GM19351 (cell line): ENCODE measurements around the gene ALPP.
"Not testable (repeated sequence)": the region's sequence is repeated elsewhere in the genome, so short reads cannot be mapped to it uniquely, and the experiment has no call there.

ENCODE experiments used
- ATAC-seq: cut with Tn5 transposase; IDR thresholded peaks from one replicate; pipeline ENCODE4 v1.9.1; 2021; ENCODE audit warnings: mild to moderate bottlenecking, moderate library complexity; ENCODE audit not compliant: unreplicated experiment

ALPP gene

DNA sequence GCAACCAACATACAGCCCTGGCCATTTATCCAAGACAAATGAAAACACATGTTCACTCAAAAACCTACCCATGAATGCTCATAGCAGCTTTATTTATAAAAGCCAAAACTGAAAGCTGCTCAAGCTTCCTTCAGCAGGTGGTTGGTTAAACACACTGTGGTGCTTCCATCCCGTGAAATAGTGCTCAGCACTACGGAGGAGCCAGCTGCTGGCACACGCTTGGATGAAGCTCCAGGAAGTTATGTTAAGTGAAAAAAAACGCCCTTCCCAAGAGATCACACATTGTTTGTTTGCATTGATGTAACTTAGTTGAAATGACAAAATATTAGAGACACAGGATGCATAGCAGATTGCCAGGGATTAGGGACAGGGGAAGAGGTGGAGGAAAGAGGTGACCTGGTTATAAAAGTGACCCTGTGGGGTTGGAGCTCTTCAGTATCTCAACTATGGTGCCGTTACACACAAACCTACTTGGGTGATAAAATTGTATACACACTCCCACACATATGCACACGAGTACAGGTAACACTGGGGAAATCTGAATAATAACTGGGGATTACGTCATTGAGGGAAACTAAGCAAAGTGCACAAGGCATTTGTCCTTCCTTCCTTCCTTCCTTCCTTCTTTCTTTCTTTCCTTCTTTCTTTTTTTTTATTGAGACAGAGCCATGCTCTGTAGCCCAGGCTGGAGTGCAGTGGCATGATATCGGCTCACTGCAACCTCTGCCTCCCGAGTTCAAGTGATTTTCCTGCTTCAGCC, 21.9 kb downstream of the ALPP start:
- ATAC-seq = no peak

DNA sequence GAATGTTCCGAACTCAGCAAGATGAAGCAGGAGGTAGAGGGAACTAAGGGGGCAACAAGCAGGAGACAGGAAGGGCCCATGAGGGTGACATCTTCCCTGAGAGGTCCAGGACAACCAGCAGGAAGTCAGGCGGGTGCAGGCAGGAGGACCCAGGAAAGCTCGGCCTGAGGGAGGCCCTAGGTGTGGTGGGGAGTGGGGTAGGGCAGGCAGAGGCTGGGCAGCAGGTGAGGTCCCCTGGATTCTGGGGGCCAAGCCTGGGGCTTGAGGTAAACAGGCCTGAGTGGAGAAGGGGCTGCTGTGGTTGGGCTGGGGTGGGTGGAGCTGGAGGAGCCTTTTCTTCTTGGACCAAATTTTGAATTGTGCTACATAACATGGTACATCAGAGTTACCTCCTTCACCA, 24.0 kb downstream of the ALPP start:
- ATAC-seq = no peak

DNA sequence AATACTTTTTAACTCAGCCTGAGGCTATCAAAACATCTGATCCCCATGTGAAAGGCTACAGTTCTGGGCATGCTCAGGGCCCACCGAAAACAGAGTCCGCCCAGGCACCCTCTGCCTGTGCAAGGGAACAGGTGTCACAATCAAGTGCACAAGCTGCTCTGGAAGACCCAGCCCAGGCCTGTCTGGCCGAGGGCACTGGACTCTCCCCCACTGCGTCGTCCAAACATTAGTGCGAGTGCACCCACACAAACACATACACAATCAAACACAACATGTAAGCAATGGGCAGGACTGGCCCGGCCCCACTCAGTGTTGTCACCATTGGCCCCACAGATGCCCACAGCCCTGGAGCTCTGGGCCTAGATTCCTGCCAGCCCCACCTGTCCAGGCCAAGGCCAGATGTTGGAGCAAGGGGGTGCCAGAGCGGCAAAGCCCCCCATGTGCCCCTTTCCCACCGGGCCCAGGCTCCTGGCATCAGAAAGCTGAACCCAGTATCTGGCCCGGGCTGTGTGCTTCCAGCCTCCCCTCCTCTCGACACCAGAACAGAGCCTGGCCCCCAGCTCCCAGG, 27.5 kb downstream of the ALPP start:
- ATAC-seq = no peak

DNA sequence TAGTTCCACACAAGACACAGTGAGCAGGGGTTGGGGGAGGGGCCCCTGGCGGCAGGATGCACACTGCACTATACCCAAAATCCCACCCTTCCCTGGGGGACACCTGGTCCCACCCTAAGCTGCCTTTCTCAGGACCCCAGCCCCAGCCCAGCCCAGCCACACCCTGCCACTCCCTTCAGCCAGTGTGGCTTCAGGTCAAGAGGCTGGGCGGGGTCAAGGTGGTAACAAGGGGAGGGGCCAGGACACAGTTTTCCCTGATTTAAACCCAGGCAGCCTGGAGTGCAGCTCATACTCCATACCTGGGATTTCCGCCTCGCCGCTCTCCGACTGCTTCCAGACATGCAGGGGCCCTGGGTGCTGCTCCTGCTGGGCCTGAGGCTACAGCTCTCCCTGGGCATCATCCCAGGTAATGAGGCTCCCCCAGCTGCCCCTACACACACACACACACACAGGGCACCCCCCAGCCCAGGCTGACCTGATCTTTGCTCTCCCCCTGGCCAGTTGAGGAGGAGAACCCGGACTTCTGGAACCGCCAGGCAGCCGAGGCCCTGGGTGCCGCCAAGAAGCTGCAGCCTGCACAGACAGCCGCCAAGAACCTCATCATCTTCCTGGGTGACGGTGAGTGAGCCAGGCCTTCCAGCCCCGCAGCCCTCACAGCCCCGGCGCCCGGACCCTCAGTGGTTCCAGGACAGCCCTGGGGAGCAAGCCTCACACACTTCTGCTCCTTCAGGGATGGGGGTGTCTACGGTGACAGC, 28.2 kb downstream of the ALPP start, which contains the start of gene ALPG:
ALPG (plus strand) TSS at position 289 of the 755 bp plus-strand sequence; CDS start at position 340, 51 bp downstream.
- no peak for ATAC-seq

DNA sequence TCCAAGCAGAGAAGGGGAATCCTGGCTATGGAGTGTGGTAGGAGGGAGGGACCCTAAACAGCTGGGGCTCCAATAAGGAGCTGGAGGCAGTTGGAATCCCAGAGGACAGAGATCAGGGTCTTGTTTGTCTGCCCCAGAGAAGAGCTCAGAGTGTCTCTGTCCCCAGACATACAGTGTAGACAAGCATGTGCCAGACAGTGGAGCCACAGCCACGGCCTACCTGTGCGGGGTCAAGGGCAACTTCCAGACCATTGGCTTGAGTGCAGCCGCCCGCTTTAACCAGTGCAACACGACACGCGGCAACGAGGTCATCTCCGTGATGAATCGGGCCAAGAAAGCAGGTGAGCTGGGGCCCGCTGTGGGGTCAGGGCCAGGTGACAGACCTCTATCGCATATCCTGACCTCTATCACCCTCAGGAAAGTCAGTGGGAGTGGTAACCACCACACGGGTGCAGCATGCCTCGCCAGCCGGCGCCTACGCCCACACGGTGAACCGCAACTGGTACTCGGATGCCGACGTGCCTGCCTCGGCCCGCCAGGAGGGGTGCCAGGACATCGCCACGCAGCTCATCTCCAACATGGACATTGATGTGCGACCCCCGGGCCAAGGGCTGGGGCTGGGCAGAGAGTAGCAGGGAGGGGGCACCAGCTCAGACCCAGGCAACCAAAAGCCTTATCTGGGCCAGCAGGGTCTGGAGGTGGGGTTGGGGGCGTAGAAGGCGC, 29.0 kb downstream of the ALPP start:
- not testable (repeated sequence) for ATAC-seq

DNA sequence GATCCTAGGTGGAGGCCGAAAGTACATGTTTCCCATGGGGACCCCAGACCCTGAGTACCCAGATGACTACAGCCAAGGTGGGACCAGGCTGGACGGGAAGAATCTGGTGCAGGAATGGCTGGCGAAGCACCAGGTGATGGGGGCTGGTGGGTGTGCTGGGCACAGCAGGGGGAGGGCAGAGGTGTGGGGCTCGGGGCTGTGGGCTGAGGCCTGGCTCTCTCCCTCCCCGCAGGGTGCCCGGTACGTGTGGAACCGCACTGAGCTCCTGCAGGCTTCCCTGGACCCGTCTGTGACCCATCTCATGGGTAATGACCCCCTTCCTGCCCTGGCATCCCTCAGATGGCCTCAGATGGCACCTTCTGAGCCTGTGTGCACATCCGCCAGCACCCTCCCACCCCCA, 29.7 kb downstream of the ALPP start:
- ATAC-seq = not testable (repeated sequence)

DNA sequence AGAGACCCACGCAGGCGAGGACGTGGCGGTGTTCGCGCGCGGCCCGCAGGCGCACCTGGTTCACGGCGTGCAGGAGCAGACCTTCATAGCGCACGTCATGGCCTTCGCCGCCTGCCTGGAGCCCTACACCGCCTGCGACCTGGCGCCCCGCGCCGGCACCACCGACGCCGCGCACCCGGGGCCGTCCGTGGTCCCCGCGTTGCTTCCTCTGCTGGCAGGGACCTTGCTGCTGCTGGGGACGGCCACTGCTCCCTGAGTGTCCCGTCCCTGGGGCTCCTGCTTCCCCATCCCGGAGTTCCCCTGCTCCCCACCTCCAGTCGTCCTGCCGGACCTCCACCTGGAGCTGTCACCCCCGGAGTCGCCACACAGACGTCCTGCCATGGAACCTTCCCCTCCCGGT, 31.1 kb downstream of the ALPP start:
- not testable (repeated sequence) for ATAC-seq

DNA sequence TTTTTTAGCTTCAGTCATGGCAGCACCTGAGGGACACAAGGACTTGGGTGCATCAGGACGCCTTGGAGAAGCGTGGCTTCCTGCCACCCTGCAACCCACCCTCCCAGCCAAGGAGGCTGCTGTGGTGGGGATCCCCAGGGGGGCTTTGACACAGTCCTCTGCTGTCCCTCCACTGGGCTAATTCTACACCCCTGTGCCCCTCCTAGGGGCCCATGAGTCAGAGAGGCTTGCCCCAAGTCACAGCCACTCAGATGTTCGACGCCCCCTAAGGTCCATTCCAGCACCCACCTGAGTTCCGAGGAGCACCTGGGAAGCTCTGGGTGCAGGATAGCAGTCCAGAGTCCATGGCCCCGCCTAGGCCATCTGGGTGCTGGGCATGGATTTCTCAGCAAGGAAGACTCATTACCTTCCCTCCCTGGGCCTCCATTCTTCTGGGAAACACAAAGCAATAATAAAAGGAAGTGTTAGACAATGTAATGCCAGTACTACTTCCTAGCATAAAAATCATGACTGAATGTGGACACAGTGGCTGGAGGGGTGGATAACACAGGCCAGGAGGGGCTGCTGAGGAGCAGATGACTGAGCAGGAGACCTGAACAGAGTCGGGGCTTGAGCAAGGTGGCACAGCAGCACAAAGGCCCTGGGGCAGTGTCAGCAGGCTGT, 31.8 kb downstream of the ALPP start:
- ATAC-seq = no peak

DNA sequence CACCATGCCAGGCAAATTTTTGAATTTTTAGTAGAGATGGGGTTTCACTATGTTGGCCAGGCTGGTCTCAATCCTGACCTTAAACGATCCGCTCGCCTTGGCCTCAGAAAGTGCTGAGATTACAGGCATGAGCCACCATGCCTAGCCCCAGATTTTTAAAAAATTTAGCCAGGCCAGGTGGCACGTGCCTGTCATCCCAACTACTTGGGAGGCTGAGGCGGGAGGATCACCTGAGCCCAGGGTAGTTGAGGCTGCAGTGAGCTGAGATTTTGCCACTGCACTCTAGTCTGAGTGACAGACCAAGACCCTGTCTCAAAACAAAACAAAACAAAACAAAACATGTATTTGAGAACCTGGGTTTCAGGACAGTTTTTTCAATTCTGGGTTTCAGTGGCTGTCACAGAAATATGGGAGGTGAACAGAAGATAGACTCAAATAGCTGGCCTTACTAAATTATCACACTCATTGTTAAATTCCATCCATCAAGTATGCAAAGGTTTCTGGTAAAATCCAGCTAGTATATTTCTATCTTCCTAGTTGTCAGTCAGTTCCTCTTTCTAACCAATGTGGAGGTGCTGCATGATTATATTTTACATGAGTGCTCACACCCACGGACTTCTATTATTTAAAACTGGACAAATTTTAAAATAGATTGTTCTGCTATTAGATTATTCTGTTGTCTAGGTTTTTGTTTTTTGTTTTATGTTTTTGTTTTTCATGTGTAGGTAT, 33.5 kb downstream of the ALPP start:
- no peak for ATAC-seq

DNA sequence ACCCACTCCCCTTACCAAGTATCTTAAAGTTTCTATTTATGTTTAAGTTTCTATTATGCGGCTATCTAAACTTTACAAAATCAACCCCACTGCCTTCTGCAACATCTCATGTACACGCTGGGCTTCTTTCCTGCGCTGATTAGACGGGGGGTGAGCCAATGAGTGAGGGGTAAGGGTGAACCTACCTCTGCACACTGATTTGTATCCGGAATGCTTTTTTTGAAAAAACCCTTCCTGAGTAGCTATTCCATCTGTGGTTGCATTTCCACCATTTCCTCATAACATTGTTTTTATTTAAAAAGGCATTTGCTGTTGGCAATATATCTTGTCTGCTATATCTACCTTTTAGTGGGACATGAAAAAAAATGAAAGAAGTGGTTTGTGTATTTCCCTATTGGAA, 34.4 kb downstream of the ALPP start:
- no peak for ATAC-seq

DNA sequence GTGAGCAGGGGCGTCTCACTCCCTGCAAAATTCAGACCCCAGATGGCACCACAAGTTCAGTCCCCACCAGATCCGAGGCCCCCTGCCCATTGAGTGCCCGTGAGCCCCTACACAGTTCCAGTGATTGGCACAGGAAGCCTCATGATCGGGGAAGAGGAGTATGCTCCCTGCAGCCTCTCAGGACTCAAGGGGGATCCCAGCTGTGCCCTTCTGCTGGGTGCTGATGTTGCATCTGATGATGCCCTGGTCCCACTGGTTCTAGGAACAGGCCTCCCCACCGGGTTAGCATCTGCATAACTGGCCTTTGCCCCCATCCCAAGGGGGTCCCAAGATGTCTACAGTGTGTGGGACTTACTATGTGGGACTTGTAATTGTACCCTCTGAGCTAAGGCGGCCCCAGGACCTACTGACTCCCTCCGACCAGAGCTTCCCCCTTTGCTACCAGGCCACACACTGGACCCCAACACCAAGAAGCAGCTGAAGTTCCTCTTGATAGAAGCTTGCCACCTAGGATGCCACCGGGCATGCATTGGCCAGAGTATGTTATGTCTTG, 36.7 kb downstream of the ALPP start:
- ATAC-seq = no peak

DNA sequence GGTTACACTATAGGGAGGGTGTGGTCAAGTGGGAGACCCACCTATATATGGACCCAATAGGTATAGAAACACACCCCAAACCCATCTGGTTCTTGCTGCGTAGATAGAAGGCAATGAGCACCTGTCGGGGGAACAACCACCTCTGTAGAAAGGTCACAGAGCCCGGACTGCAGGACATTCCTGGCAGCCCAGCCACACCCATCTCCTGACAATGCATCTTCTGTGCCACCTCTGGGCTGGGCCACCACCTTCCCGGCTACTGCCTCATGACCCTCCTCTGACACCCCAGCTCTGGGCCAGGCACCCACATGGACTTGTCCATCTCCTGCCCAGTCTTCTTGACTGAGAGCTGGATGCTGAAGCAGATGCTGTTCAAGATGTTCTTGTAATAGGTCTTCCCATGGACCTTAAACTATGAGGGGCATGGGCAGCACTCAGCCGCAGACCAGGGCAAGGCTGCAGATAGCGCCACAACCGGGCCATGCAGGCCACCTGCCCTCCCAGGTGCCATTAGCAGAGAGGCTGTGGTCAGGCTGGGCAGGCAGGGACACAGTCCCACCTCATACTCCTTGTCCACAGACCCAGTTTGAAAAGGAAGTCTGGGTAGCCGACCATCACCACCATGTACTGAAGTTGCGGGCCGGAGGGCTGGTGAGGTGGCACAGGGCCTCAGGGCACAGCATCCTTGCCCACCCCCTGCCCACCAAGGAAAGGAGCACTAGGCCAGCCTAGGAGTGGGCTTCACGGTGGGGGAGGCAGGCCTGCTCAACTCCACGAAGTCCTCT, 37.4 kb downstream of the ALPP start:
- ATAC-seq = no peak

DNA sequence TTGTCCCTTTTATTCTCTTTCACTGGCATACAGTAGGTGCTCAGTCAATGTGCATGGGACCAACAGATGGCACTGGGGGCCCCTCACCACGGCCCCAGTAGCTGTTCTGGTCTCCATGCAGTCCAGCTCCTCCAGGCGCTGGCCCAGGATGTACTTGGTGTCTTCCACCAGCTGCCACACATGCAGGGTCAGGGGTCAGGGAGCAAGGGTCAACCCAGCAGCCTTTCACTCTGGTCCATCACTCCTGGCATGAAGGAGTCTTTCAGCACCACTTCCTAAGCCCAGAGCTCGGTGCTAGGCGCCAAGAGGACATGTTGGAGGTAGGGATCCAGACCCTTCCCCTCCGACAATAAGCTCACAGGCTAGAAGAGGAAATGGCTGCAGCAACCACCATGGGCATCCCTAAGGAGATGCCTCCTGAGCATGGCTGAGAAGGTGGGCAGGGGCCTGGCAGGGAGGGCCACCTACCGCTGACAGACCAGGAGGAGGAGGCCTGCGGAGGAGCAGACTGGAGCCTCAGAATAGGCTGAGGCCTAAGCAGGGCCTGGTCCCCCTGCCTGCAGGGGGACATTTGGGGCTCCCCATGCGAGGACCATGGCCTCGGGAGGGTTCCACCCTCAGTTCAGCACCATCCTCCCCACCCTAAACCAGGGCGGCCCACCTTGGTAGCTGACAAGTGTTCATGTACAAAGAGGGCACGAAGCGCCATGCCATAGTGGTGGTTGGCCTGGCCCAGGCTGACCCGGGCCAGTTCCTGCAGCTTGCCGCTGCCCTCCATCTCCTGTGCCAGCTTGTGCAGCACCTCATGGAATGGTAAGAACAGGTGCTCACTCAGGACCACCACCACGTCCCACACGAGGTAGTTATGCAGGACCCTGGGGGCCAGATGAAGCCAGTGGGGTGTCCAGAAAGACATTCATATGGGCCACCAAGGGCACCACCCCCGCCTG, 38.2 kb downstream of the ALPP start:
- no peak for ATAC-seq

DNA sequence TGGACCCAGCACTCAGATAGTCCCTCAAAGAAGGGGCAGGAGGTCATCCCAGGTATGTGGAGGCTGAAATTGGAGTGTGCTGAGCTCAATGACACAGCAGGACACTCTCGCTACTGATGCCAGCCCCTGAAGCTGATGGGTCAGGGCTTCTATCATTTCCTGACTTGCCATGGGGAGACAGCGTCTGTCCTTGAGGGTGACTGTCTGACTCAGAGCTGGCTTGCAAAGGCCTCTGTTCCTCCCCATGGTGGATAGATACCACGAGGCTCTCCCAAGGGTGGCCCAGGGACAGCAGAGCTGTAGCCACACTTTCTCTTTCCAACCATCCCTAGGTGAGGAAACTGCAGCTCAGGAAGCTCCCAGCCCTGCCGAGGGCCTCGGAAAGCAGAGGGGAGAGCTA, 38.9 kb downstream of the ALPP start:
- ATAC-seq = no peak

DNA sequence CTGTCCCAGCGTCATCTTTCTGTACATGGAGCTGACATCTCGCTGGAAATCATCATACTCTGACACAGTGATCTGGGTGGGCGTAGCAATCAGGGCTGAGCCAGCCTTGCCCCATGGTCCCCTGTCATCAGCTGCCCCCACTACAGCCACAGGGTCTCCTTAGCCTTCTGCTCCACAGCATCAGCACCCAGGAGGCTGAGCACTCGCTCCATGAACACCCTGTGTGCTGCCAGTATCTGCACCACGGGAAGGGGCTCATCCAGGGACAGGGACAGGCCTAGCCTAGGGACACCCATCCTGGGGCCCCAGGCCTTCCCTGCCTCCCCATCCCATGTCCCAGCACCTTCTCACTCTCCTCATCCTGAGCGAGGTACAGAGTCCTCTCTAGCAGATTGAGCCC, 39.5 kb downstream of the ALPP start:
- no peak for ATAC-seq

DNA sequence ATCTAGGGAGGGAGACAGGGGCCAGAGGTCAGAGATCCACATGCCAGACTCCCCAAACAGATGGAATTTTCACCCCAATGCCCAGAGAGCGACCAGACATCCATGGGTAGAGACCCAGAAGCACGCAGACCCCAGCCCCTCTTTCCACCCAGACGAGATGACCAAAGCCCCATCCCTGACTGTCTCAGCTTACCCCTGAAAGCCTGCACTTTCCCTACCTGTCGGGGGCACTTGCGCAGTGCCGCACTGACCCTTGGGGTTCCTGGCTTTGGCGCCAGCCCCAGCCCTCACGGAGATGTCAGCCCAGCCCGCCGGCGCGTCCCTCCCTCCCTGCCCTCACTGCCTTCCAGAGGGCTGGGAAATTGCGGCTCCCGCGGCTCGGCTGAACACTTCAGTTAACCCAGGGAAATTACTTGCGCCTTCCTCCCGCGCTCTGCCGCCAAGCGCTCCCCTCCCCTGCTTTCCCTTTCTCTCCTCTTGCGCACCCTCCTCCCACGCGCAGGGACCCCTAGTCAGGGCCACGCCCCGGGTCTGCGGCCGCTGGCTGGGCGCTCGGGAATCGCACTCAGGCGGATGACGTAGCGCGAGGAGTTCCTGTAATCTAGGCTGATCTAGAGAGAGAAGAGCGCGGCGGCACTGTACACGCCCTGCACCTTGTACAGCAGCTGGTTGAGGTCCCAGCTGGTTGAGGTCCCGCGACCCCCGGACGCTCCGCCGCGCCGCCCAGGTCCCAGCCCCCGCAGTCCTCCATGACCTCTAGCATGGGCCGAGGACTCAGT, 40.1 kb downstream of the ALPP start:
- ATAC-seq = no peak
